Measurements from ENCODE around the gene SELENOF. TPM values are rescaled to one million over a fixed set of nuclear protein-coding genes. Genes with fewer than 3 reads are reported as not detected.

Gene SELENOF
- total and polyA plus RNA-seq, 2 of the 13 experiments (the other 11 are each of a cell fraction or from before 2014, with no cell fraction given) = 133 to 163 TPM

DNA sequence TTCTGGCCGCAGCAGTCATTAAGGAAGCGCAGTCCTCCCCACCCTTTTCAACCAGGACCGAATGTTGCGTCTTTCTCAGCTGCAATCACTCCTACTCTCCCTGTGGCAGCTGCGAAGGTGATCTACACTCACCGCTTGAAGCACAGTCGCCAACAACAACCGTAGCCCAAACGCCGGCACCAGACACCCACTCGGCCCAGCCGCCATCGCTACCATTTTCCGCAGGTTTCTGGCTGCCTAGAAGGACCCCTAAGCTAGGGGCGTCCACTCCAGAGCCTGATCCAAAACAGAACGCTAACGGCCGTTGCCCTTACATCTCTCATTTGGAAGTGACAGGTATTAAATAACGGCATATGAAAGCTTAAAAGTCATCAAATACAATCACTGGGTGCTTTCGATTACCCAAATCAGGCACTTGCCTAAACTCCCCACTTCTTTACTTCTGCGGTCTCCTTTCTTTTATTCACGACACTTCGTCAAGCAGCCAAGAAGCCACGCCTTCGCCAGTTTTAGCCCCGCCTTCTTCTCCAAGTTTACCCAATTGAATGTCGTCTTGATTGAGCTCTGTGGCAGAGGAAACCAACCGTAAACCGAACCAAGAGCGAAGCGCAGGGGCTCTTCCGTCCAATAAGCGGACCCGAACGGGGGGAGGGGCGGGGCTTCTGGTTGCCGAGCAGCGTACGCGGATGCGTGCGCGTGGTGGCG is at the start of gene SELENOF (continued):
- TF ChIP-seq NR3C1 (CRISPR knock-in tag; IDR thresholded peaks at IDR 0.05) = no peak
- TF ChIP-seq ZNF644 (CRISPR knock-in tag; IDR thresholded peaks at IDR 0.05; ENCODE audit: low read depth) = no peak
- no peak for TF ChIP-seq ZNF30 (CRISPR knock-in tag; IDR thresholded peaks at IDR 0.05)
- peak; percentile 99 for TF ChIP-seq ZNF335 (CRISPR knock-in tag; IDR thresholded peaks at IDR 0.05)
- TF ChIP-seq LCORL (IDR thresholded peaks at IDR 0.05) = no peak
- no peak for TF ChIP-seq LCORL (CRISPR knock-in tag; IDR thresholded peaks at IDR 0.05)
- TF ChIP-seq SNAPC5 (CRISPR knock-in tag; IDR thresholded peaks at IDR 0.05; ENCODE audit: borderline replicate concordance) = 0 out of 2 replicates have a peak, but pooled peaks have one; percentile 22
- no peak for TF ChIP-seq EP300 (IDR thresholded peaks at IDR 0.05; ENCODE audit: low read depth in 2 of 2, low read length in 2 of 2)
- TF ChIP-seq EP300 (CRISPR knock-in tag; IDR thresholded peaks at IDR 0.05; ENCODE audit: borderline replicate concordance) = no peak
- no peak for TF ChIP-seq PATZ1 (CRISPR knock-in tag; IDR thresholded peaks at IDR 0.05)
- no peak; the same call in 1 of the 2 replicates for TF ChIP-seq ZBTB26 (CRISPR knock-in tag; IDR thresholded peaks at IDR 0.05; ENCODE audit: borderline replicate concordance)
- no peak for TF ChIP-seq HNRNPUL1 (IDR thresholded peaks at IDR 0.05; ENCODE audit: low read depth, low read length)
- no peak for TF ChIP-seq ZSCAN5A (CRISPR knock-in tag; IDR thresholded peaks at IDR 0.05; ENCODE audit: borderline replicate concordance)
- no peak for TF ChIP-seq STAG1 (CRISPR knock-in tag; IDR thresholded peaks at IDR 0.05)
- TF ChIP-seq ZNF543 (CRISPR knock-in tag; IDR thresholded peaks at IDR 0.05) = no peak
- no peak for TF ChIP-seq ZNF484 (CRISPR knock-in tag; IDR thresholded peaks at IDR 0.05; ENCODE audit: borderline replicate concordance, low read depth)
- TF ChIP-seq SRSF4 (IDR thresholded peaks at IDR 0.05; ENCODE audit: low read depth, low read length, poor library complexity, severe bottlenecking) = no peak
- no peak for TF ChIP-seq MAF1 (CRISPR knock-in tag; IDR thresholded peaks at IDR 0.05; ENCODE audit: borderline replicate concordance)
- no peak for TF ChIP-seq ZNF333 (CRISPR knock-in tag; IDR thresholded peaks at IDR 0.05; ENCODE audit: borderline replicate concordance)
- TF ChIP-seq, protein P1, sequence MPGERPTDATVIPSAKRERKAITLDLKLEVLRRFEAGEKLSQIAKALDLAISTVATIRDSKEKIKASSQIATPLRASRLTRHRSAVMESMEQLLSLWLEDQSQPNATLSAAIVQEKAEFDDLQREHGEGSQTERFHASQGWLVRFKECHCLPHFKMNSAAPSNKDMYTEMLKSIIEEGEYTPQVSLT (CRISPR knock-in tag; IDR thresholded peaks at IDR 0.05; ENCODE audit: borderline replicate concordance, low read depth) = no peak
- no peak for TF ChIP-seq PLSCR1 (CRISPR knock-in tag; IDR thresholded peaks at IDR 0.05; ENCODE audit: borderline replicate concordance)
- TF ChIP-seq THAP8 (CRISPR knock-in tag; IDR thresholded peaks at IDR 0.05; ENCODE audit: borderline replicate concordance) = no peak
- TF ChIP-seq ATRX (CRISPR knock-in tag; IDR thresholded peaks at IDR 0.05; ENCODE audit: borderline replicate concordance) = no peak
